Suprapubic skin (tissue), 4 donors: ENCODE measurements around the gene GIMAP5.

ENCODE experiments used
- EP300 ChIP-seq: sonication (generic); formaldehyde crosslinking; IDR thresholded peaks from one replicate; pipeline ENCODE4 v1.6.1; 2017; ENCODE audit warnings: antibody characterized with exemption
- POLR2A ChIP-seq, 2 donors: fragments of 450-650 bp; IDR thresholded peaks; one replicate each; pipeline ENCODE4 v1.6.1; 2017; ENCODE audit warnings: antibody characterized with exemption in 2 of 2, mild to moderate bottlenecking in 2 of 2, moderate library complexity in 2 of 2
- POLR2AphosphoS5 ChIP-seq, 3 donors: sonication (generic); formaldehyde crosslinking; IDR thresholded peaks; one replicate each; pipeline ENCODE4 v1.6.1; 2017; ENCODE audit warnings: antibody characterized with exemption in 3 of 3
- TF ChIP-seq, protein P1 (sequence below), 2 donors: fragments of 200-600 bp in 1 of 2; fragments of 450-650 bp in 1 of 2; sonication (generic) in 1 of 2; IDR thresholded peaks; one replicate each; pipeline ENCODE4 v1.5.1; 2016 to 2019; ENCODE audit warnings: antibody characterized with exemption in 2 of 2, mild to moderate bottlenecking in 1 of 2, moderate library complexity in 1 of 2

- TF ChIP-seq POLR2AphosphoS5 (IDR thresholded peaks at IDR 0.05) (no peak), EP300 (no peak), POLR2A (IDR thresholded peaks at IDR 0.05) (no peak)
- TF ChIP-seq, protein P1, sequence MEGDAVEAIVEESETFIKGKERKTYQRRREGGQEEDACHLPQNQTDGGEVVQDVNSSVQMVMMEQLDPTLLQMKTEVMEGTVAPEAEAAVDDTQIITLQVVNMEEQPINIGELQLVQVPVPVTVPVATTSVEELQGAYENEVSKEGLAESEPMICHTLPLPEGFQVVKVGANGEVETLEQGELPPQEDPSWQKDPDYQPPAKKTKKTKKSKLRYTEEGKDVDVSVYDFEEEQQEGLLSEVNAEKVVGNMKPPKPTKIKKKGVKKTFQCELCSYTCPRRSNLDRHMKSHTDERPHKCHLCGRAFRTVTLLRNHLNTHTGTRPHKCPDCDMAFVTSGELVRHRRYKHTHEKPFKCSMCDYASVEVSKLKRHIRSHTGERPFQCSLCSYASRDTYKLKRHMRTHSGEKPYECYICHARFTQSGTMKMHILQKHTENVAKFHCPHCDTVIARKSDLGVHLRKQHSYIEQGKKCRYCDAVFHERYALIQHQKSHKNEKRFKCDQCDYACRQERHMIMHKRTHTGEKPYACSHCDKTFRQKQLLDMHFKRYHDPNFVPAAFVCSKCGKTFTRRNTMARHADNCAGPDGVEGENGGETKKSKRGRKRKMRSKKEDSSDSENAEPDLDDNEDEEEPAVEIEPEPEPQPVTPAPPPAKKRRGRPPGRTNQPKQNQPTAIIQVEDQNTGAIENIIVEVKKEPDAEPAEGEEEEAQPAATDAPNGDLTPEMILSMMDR (IDR thresholded peaks at IDR 0.05), result no peak
Measured at GRCh38 chr7:150754951-150755350, 17.7 kb downstream of the GIMAP5 start.
